Activated B cell treated with CpG ODN at 0.5 μM for 24 hours (primary cell): Measurements from ENCODE around the gene RXFP1. TPM values are rescaled to one million over a fixed set of nuclear protein-coding genes. Genes with fewer than 3 reads are reported as not detected.

ENCODE experiments used
- ATAC-seq: fragments of 200-7000 bp; cut with Tn5 transposase; one replicate; pipeline ENCODE4 v1.10.0; 2021; ENCODE audit warnings: low read depth, mild to moderate bottlenecking, moderate library complexity
- CTCF ChIA-PET: fragments of 350-600 bp; sonication (Branson Sonifier 250); formaldehyde crosslinking; loops from one replicate; lab custom pipeline; 2021; ENCODE audit warnings: antibody characterized with exemption; lab: Charles Lee
- POLR2A ChIA-PET: fragments of 350-600 bp; sonication (Branson Sonifier 250); formaldehyde crosslinking; loops from one replicate; lab custom pipeline; 2021; ENCODE audit warnings: antibody characterized with exemption; lab: Charles Lee
- DNase-seq: peaks from one replicate; pipeline ENCODE4 v3.0.0; 2022
- H3K27ac Mint-ChIP-seq: one replicate; pipeline ENCODE4 v1.8.0; 2020; ENCODE audit warnings: mixed read lengths
- H3K27me3 Mint-ChIP-seq: one replicate; pipeline ENCODE4 v1.8.0; 2021; ENCODE audit warnings: mixed read lengths
- H3K36me3 Mint-ChIP-seq: one replicate; pipeline ENCODE4 v1.8.0; 2021; ENCODE audit warnings: low read depth, mixed read lengths
- H3K4me1 Mint-ChIP-seq: one replicate; pipeline ENCODE4 v1.8.0; 2021; ENCODE audit warnings: mixed read lengths
- H3K4me3 Mint-ChIP-seq: one replicate; pipeline ENCODE4 v1.8.0; 2020; ENCODE audit warnings: mild to moderate bottlenecking, mixed read lengths
- H3K9me3 Mint-ChIP-seq: one replicate; pipeline ENCODE4 v1.8.0; 2020; ENCODE audit warnings: mixed read lengths
- intact Hi-C: fragments of 100-400 bp; cut with micrococcal nuclease; formaldehyde crosslinking; loops from one replicate; pipeline ENCODE4 v1.15.1; 2024
- total RNA-seq: library from RNA; stranded (reverse); gene quantifications from 2 replicates; pipeline ENCODE4 v1.2.3, GENCODE V29; 2022
- TF ChIP-seq, protein P1 (sequence below): fragments of 200-600 bp; IDR thresholded peaks from one replicate; pipeline ENCODE4 v1.8.0; 2022; ENCODE audit warnings: antibody characterized with exemption, mild to moderate bottlenecking

RXFP1 gene
- total RNA-seq, 1 donor from 2014 or later, result not detected

DNA sequence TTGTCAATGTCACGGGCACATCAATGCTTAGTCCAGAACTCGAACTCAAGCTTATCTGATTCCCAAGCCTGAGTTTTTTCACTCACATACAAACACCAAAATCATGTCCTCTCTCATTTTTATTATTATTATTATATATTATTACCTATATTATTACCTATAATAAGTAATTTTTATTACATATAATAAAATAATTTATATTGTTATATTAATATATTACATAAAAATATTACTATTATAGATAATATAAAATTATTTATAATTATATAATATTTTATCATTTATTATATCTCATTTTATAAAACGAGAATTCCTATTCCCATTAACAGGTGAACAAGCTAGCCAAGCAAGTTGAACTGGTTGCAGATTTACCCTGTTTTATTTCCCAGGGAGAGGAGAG is 13.0 kb downstream of the RXFP1 start:
- H3K36me3 Mint-ChIP-seq, result no peaks in the 10 kb centered on the region
- POLR2A ChIA-PET, result no interaction called here
- no peaks in the 10 kb centered on the region for H3K9me3 Mint-ChIP-seq
- no peak overlapping the region for H3K27ac Mint-ChIP-seq
- no peak overlapping the region for H3K4me3 Mint-ChIP-seq
- no peaks in the 10 kb centered on the region for H3K4me1 Mint-ChIP-seq
- ATAC-seq, result no peak
- TF ChIP-seq, protein P1, sequence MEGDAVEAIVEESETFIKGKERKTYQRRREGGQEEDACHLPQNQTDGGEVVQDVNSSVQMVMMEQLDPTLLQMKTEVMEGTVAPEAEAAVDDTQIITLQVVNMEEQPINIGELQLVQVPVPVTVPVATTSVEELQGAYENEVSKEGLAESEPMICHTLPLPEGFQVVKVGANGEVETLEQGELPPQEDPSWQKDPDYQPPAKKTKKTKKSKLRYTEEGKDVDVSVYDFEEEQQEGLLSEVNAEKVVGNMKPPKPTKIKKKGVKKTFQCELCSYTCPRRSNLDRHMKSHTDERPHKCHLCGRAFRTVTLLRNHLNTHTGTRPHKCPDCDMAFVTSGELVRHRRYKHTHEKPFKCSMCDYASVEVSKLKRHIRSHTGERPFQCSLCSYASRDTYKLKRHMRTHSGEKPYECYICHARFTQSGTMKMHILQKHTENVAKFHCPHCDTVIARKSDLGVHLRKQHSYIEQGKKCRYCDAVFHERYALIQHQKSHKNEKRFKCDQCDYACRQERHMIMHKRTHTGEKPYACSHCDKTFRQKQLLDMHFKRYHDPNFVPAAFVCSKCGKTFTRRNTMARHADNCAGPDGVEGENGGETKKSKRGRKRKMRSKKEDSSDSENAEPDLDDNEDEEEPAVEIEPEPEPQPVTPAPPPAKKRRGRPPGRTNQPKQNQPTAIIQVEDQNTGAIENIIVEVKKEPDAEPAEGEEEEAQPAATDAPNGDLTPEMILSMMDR, result no peak
- intact Hi-C loops, result no loop called here
- CTCF ChIA-PET, result no interaction called here
- no peaks in the 10 kb centered on the region for H3K27me3 Mint-ChIP-seq
- no peak for DNase-seq

DNA sequence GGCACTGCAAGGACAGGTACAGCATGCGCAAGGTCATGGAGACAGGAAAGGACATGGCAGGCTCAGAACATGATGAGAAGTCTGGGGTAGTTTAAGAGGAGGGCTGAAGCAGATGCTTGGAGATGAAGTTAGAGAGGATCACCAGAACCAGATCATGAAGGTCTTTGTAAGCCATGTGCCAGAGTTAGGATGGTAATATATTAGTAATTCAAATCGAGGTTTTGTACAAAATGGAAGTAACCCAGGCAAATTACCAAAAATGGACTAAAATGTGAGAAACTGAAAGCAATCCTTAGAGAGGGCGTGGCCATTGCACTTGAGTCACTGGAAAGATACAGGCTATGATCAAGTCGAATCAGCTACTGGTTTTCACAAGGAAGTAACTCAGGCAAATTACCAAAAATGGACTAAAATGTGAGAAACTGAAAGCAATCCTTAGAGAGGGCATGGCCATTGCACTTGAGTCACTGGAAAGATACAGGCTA is 13.5 kb downstream of the RXFP1 start:
- TF ChIP-seq, protein P1, result no peak
- H3K9me3 Mint-ChIP-seq, result no peaks in the 10 kb centered on the region
- ChIA-PET POLR2A (no interaction called here), CTCF (no interaction called here)
- H3K4me3 Mint-ChIP-seq, result no peak overlapping the region
- H3K27ac Mint-ChIP-seq, result no peak overlapping the region
- DNase-seq (no peak), ATAC-seq (no peak)
- no peaks in the 10 kb centered on the region for H3K36me3 Mint-ChIP-seq
- intact Hi-C loops, result no loop called here
- no peaks in the 10 kb centered on the region for H3K27me3 Mint-ChIP-seq
- H3K4me1 Mint-ChIP-seq, result no peaks in the 10 kb centered on the region

DNA sequence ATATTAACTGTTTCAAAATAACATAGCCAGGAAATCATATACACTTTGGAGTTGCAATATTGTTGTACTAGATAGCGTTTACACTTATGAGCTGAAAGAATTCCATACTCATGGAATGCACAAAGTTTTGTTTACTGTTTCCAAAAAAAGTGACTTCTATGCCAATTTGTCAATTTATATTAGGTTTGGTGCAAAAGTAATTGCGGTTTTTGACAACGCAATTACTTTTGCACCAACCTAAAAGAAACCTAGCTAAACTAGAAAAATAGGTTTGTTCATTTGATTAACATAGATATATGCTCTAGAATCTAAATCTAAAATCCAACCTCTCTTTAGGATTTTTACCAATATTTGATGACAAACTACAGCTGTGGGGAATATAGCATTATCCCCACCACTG is 15.2 kb downstream of the RXFP1 start:
- Mint-ChIP-seq H3K36me3 (no peaks in the 10 kb centered on the region), H3K27me3 (no peaks in the 10 kb centered on the region), H3K9me3 (no peaks in the 10 kb centered on the region), H3K4me1 (no peaks in the 10 kb centered on the region), H3K27ac (no peak overlapping the region), H3K4me3 (no peak overlapping the region)
- TF ChIP-seq, protein P1, result no peak
- DNase-seq (no peak), ATAC-seq (no peak)
- intact Hi-C loops, result no loop called here
- ChIA-PET POLR2A (no interaction called here), CTCF (no interaction called here)

DNA sequence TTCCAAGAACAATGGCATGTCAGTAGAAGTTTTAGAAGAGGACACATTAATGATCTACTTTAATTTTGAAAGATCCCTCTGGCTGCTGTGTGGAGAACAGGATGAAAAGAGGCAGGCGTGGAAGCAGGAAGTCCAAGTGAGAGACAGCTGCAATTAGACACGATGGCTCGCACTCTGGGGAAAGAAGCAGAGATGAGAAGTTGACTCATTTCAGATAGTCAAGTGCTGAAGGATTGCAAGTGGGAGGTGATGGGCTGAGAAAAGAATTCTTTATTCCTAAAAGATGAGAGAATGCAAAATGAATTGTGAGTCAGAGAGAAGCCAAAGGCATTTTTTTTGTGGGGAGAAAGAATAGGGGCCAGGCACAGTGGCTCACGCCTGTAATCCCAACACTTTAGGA is 16.5 kb downstream of the RXFP1 start:
- DNase-seq (no peak), ATAC-seq (no peak)
- intact Hi-C loops, result no loop called here
- POLR2A ChIA-PET, result no interaction called here
- Mint-ChIP-seq H3K27me3 (no peaks in the 10 kb centered on the region), H3K36me3 (no peaks in the 10 kb centered on the region), H3K9me3 (no peaks in the 10 kb centered on the region), H3K4me3 (no peak overlapping the region), H3K4me1 (no peaks in the 10 kb centered on the region), H3K27ac (no peak overlapping the region)
- TF ChIP-seq, protein P1, result no peak
- CTCF ChIA-PET, result no interaction called here

DNA sequence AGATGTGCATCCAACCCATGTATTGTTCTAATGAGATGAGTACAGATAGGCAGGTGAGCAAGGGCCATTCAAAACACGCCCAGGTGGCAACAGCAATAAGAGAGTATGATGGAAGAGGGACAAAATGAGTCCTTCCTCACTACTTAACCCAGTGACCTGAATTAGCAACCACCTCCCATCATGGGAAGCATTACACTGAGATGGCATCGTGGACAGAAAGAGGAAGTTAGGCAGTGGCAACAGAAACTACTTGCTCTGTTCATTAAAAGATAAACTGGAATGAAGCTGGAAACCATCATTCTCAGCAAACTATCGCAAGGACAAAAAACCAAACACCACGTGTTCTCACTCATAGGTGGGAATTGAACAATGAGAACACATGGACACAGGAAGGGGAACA is 17.2 kb downstream of the RXFP1 start:
- POLR2A ChIA-PET, result no interaction called here
- ATAC-seq (no peak), DNase-seq (no peak)
- intact Hi-C loops, result no loop called here
- no peaks in the 10 kb centered on the region for H3K9me3 Mint-ChIP-seq
- TF ChIP-seq, protein P1, result no peak
- no peaks in the 10 kb centered on the region for H3K4me1 Mint-ChIP-seq
- H3K27ac Mint-ChIP-seq, result no peak overlapping the region
- no peaks in the 10 kb centered on the region for H3K27me3 Mint-ChIP-seq
- CTCF ChIA-PET, result no interaction called here
- no peaks in the 10 kb centered on the region for H3K36me3 Mint-ChIP-seq
- H3K4me3 Mint-ChIP-seq, result no peak overlapping the region
